Ramos (cell line): ENCODE data around the gene ATG4B.
"Not testable (repeated sequence)": the region's sequence is repeated elsewhere in the genome, so short reads cannot be mapped to it uniquely, and the experiment has no call there.

ENCODE experiments used
- in situ Hi-C: fragments of 300-500 bp; cut with MboI; formaldehyde crosslinking; loops from one replicate; pipeline ENCODE4 v1.14.3; 2022; ENCODE audit warnings: low sequenced_read_pairs; ENCODE audit not compliant: unreplicated experiment

Gene ATG4B

GRCh38 chr2:241637018-241637794 lies at the start of gene ATG4B, which contains the start of gene THAP4:
ATG4B (plus strand) TSS chr2:241637693; CDS start chr2:241637715, 22 bp downstream.
THAP4 (minus strand) TSS chr2:241637158; CDS start chr2:241637017, 141 bp downstream.
- in situ Hi-C loops = no loop called here

- in situ Hi-C loops = not testable (repeated sequence)
Measured at GRCh38 chr2:241589863-241590262, 47.6 kb upstream of the ATG4B start.

- in situ Hi-C loops = not testable (repeated sequence)
Measured at GRCh38 chr2:241590496-241591455, 46.7 kb upstream of the ATG4B start.

GRCh38 chr2:241592126-241592845 lies 45.2 kb upstream of the ATG4B start:
- in situ Hi-C loops = no loop called here

- in situ Hi-C loops = no loop called here
Measured at GRCh38 chr2:241593271-241593670, 44.2 kb upstream of the ATG4B start.

GRCh38 chr2:241595600-241596140 lies 41.8 kb upstream of the ATG4B start:
- in situ Hi-C loops = no loop called here

- in situ Hi-C loops = no loop called here
Measured at GRCh38 chr2:241597561-241597960, 39.9 kb upstream of the ATG4B start.

GRCh38 chr2:241598061-241598460 lies 39.4 kb upstream of the ATG4B start:
- in situ Hi-C loops = no loop called here

GRCh38 chr2:241598487-241598886 lies 39.0 kb upstream of the ATG4B start:
- in situ Hi-C loops = no loop called here

GRCh38 chr2:241599615-241600014 lies 37.9 kb upstream of the ATG4B start:
- in situ Hi-C loops = no loop called here

GRCh38 chr2:241601841-241602240 lies 35.7 kb upstream of the ATG4B start:
- in situ Hi-C loops = no loop called here

GRCh38 chr2:241602720-241603119 lies 34.8 kb upstream of the ATG4B start:
- in situ Hi-C loops = no loop called here

- in situ Hi-C loops = no loop called here
Measured at GRCh38 chr2:241603686-241604085, 33.8 kb upstream of the ATG4B start.

- in situ Hi-C loops = no loop called here
Measured at GRCh38 chr2:241606186-241606585, 31.3 kb upstream of the ATG4B start.

- in situ Hi-C loops = no loop called here
Measured at GRCh38 chr2:241607162-241607885, 30.2 kb upstream of the ATG4B start.

- in situ Hi-C loops = no loop called here
Measured at GRCh38 chr2:241608881-241609280, 28.6 kb upstream of the ATG4B start.

- in situ Hi-C loops = no loop called here
Measured at GRCh38 chr2:241609859-241610793, 27.4 kb upstream of the ATG4B start.

- in situ Hi-C loops = no loop called here
Measured at GRCh38 chr2:241611062-241611461, 26.4 kb upstream of the ATG4B start.
